Ascending aorta (tissue), 2 donors: Measurements from ENCODE around the gene GPC5. TPM values are rescaled to one million over a fixed set of nuclear protein-coding genes. Genes with fewer than 3 reads are reported as not detected.

Source experiments
- DNase-seq, 2 donors: peaks; one replicate each; pipeline ENCODE4 v3.0.0-alpha.2; 2019; ENCODE audit warnings: low spot score in 2 of 2
- H3K27ac ChIP-seq, 2 donors: fragments of 200-600 bp; sonication (generic); one replicate each; pipeline ENCODE4 v1.5.1; 2016 to 2017; ENCODE audit warnings: mild to moderate bottlenecking in 1 of 2
- H3K27me3 ChIP-seq: fragments of 200-600 bp; sonication (generic); one replicate; pipeline ENCODE4 v1.5.1; 2017
- H3K36me3 ChIP-seq, 2 donors: fragments of 200-600 bp; sonication (generic); one replicate each; pipeline ENCODE4 v1.5.1; 2016
- H3K4me1 ChIP-seq, 2 donors: fragments of 200-600 bp; sonication (generic); one replicate each; pipeline ENCODE4 v1.5.1; 2016 to 2017; ENCODE audit warnings: mild to moderate bottlenecking in 1 of 2
- H3K4me3 ChIP-seq, 2 donors: fragments of 200-600 bp; sonication (generic); one replicate each; pipeline ENCODE4 v1.5.1; 2016 to 2017; ENCODE audit warnings: mild to moderate bottlenecking in 1 of 2
- H3K9me3 ChIP-seq, 2 donors: fragments of 200-600 bp; sonication (generic); one replicate each; pipeline ENCODE4 v1.5.1; 2016
- intact Hi-C: fragments of 100-400 bp; cut with DNase I; formaldehyde crosslinking; loops from one replicate; pipeline ENCODE4 v1.15.1; 2023
- total RNA-seq: library from RNA; depleted of rRNA; stranded (reverse); fragments of >200 nt; gene quantifications from one replicate; pipeline ENCODE4 v1.1.0, GENCODE V29; 2016
- TF ChIP-seq, protein P1 (sequence below), 3 experiments: fragments of 200-600 bp in 2 of 3; fragments of 450-650 bp in 1 of 3; sonication (generic) in 2 of 3; IDR thresholded peaks; one replicate each; pipeline ENCODE4 v1.5.1; 2016 to 2019; ENCODE audit warnings: antibody characterized with exemption in 3 of 3, mild to moderate bottlenecking in 1 of 3, moderate library complexity in 1 of 3

GPC5 gene
- total RNA-seq, 1 donor from 2014 or later = not detected

- no peaks in the 10 kb centered on the region for H3K36me3 ChIP-seq
- H3K27ac ChIP-seq = no peak overlapping the region
- H3K27me3 ChIP-seq = no peaks in the 10 kb centered on the region
- TF ChIP-seq, protein P1, sequence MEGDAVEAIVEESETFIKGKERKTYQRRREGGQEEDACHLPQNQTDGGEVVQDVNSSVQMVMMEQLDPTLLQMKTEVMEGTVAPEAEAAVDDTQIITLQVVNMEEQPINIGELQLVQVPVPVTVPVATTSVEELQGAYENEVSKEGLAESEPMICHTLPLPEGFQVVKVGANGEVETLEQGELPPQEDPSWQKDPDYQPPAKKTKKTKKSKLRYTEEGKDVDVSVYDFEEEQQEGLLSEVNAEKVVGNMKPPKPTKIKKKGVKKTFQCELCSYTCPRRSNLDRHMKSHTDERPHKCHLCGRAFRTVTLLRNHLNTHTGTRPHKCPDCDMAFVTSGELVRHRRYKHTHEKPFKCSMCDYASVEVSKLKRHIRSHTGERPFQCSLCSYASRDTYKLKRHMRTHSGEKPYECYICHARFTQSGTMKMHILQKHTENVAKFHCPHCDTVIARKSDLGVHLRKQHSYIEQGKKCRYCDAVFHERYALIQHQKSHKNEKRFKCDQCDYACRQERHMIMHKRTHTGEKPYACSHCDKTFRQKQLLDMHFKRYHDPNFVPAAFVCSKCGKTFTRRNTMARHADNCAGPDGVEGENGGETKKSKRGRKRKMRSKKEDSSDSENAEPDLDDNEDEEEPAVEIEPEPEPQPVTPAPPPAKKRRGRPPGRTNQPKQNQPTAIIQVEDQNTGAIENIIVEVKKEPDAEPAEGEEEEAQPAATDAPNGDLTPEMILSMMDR (IDR thresholded peaks at IDR 0.05) = no peak
- intact Hi-C loops = no loop called here
- H3K4me3 ChIP-seq = no peak overlapping the region
- no peaks in the 10 kb centered on the region for H3K9me3 ChIP-seq
- H3K4me1 ChIP-seq = no peaks in the 10 kb centered on the region
- no peak for DNase-seq
Observed at GRCh38 chr13:91955546-91956355, 557.3 kb downstream of the GPC5 start.

- intact Hi-C loops = no loop called here
- Histone ChIP-seq H3K27me3 (no peaks in the 10 kb centered on the region), H3K27ac (no peak overlapping the region), H3K4me1 (no peaks in the 10 kb centered on the region), H3K4me3 (no peak overlapping the region), H3K9me3 (no peaks in the 10 kb centered on the region), H3K36me3 (no peaks in the 10 kb centered on the region)
- TF ChIP-seq, protein P1 (IDR thresholded peaks at IDR 0.05) = no peak
- no peak for DNase-seq
Observed at GRCh38 chr13:91960947-91961346, 562.5 kb downstream of the GPC5 start.

DNA sequence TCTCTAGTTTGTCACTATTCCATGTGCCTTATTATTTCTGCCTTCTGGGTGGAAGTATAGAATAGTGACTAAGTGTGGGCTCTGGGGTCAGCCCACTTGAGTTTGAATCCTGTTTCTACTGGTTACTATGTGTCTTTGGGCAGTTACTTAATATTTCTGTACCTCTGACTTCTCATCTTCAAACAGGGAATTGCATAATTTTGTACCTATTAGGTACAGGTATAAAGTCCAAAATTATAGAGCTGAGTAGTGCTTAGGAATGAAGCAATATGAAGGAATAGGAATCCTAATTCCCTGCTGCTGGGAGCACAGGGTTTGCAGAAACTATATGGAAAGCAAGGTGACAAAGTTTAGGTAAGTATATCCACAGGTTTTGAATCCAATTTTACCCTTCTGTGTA is 564.5 kb downstream of the GPC5 start:
- Histone ChIP-seq H3K36me3 (no peaks in the 10 kb centered on the region), H3K9me3 (no peaks in the 10 kb centered on the region), H3K4me3 (no peak overlapping the region), H3K27me3 (no peaks in the 10 kb centered on the region), H3K4me1 (no peaks in the 10 kb centered on the region), H3K27ac (no peak overlapping the region)
- no peak for DNase-seq
- TF ChIP-seq, protein P1 (IDR thresholded peaks at IDR 0.05) = no peak
- intact Hi-C loops = no loop called here

- H3K4me3 ChIP-seq = no peak overlapping the region
- H3K36me3 ChIP-seq = no peaks in the 10 kb centered on the region
- H3K4me1 ChIP-seq = no peaks in the 10 kb centered on the region
- intact Hi-C loops = no loop called here
- no peak overlapping the region for H3K27ac ChIP-seq
- no peak for DNase-seq
- H3K27me3 ChIP-seq = no peaks in the 10 kb centered on the region
- no peaks in the 10 kb centered on the region for H3K9me3 ChIP-seq
- TF ChIP-seq, protein P1 (IDR thresholded peaks at IDR 0.05) = no peak
Observed at GRCh38 chr13:91965511-91965910, 567.1 kb downstream of the GPC5 start.

- intact Hi-C loops = no loop called here
- no peak for DNase-seq
- Histone ChIP-seq H3K27me3 (no peaks in the 10 kb centered on the region), H3K9me3 (no peaks in the 10 kb centered on the region), H3K27ac (no peak overlapping the region), H3K4me3 (no peak overlapping the region), H3K4me1 (no peaks in the 10 kb centered on the region), H3K36me3 (no peaks in the 10 kb centered on the region)
- TF ChIP-seq, protein P1 (IDR thresholded peaks at IDR 0.05) = no peak
Observed at GRCh38 chr13:91978571-91978970, 580.1 kb downstream of the GPC5 start.
